Subcutaneous abdominal adipose tissue (tissue), 5 donors: Measurements from ENCODE around the gene CD1D.
"Not testable (repeated sequence)": the region's sequence is repeated elsewhere in the genome, so short reads cannot be mapped to it uniquely, and the experiment has no call there.

Experiments
- H3K27ac ChIP-seq: one replicate; pipeline ENCODE4 v1.7.0; 2013; ENCODE audit warnings: low read depth, mild to moderate bottlenecking, inconsistent platforms, low read length, moderate library complexity
- H3K27me3 ChIP-seq, 5 donors: one replicate each; pipeline ENCODE4 v1.7.0; 2013; ENCODE audit warnings: low read length in 5 of 5, inconsistent platforms in 1 of 5; ENCODE audit not compliant: control insufficient read depth in 5 of 5, insufficient read depth in 4 of 5
- H3K36me3 ChIP-seq, 5 donors: one replicate each; pipeline ENCODE4 v1.7.0; 2013; ENCODE audit warnings: low read length in 5 of 5; ENCODE audit not compliant: control insufficient read depth in 5 of 5, insufficient read depth in 5 of 5
- H3K4me1 ChIP-seq, 5 donors: one replicate each; pipeline ENCODE4 v1.7.0; 2013; ENCODE audit warnings: low read length in 5 of 5, mild to moderate bottlenecking in 3 of 5, moderate library complexity in 1 of 5; ENCODE audit not compliant: control insufficient read depth in 5 of 5, insufficient read depth in 5 of 5
- H3K4me3 ChIP-seq, 5 donors: one replicate each; pipeline ENCODE4 v1.7.0; 2013; ENCODE audit warnings: low read length in 5 of 5, low read depth in 1 of 5
- H3K9ac ChIP-seq, 5 donors: one replicate each; pipeline ENCODE4 v1.7.0; 2013; ENCODE audit warnings: low read length in 5 of 5, mild to moderate bottlenecking in 4 of 5, moderate library complexity in 3 of 5
- H3K9me3 ChIP-seq, 5 donors: one replicate each; pipeline ENCODE4 v1.7.0; 2013; ENCODE audit warnings: low read length in 5 of 5; ENCODE audit not compliant: control insufficient read depth in 5 of 5
- donor health status: healthy.
- donor health status: healthy.
- donor health status: healthy.
- donor health status: healthy.
- donor health status: healthy.

CD1D gene

DNA sequence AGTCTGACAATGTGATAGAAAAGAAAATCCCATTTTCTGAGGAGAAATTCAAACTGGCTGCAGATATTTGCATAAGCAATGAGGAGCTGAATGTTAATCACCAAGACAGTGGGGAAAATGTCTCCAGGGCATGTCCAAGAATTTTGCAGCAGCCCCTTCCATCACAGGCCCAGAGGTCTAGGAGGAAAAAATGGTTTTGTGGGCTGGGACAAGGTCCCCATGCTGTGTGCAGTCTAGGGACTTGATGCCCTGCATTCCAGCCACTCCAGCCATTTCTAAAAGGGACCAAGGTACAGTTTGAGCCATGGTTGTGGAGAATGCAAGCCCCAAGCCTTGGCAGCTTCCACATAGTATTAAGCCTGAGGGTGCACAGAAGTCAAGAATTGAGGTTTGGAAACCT lies 42.8 kb downstream of the CD1D start:
- not testable (repeated sequence) for H3K4me3 ChIP-seq, H3K36me3 ChIP-seq, H3K9me3 ChIP-seq, H3K9ac ChIP-seq, H3K27me3 ChIP-seq, H3K27ac ChIP-seq, H3K4me1 ChIP-seq

DNA sequence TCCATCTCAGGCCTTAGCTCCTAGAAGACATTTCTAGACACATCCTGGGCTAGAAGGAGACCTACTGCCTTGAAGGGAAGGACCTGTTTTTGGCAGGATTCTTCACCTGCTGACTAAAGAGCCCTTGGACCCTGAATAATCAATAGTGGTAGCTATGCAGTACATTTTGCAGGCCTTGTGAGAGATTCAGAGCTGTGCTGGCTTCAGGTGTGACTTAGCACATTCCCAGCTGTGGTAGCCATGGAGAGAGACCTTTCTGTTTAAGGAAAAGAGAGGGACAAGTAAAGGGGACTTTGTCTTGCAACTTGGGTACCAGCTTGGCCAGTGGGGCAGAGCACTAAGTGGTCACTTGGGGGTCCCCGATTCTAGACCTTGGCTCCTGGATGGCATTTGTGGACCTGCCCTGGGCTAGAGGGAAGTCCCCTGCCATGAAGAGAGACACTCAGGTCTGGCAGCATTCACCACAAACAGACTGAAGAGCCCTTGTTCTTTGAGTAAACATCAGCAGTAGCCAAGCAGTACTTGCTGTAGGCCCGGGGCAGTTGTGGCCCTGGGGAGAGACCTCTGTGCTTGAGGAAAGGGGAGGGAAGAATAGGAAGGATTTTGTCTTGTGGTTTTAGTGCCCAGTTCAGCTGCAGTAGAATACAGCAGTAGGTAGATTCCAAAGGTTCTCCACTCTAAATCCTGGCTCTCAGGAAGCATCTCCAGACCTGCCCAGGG lies 47.4 kb downstream of the CD1D start:
- H3K9ac ChIP-seq: no peak overlapping the region
- no peak overlapping the region for H3K4me3 ChIP-seq
- H3K9me3 ChIP-seq: peaks cover 0 to 4% (median 0%) of the 10 kb centered on the region in 5 donors
- no peaks in the 10 kb centered on the region for H3K36me3 ChIP-seq
- peaks cover 0 to 6% (median 0%) of the 10 kb centered on the region in 5 donors for H3K27me3 ChIP-seq
- H3K27ac ChIP-seq: no peak overlapping the region
- H3K4me1 ChIP-seq: no peaks in the 10 kb centered on the region
